CD14-positive monocyte (primary cell): Measurements from ENCODE around the gene HDGF. TPM values are rescaled to one million over a fixed set of nuclear protein-coding genes. Genes with fewer than 3 reads are reported as not detected.
A peak's percentile ranks its signal among the peaks of the same experiment; 100 is the strongest.

Experiments
- DNase-seq, 3 donors: peaks; one replicate each; pipeline ENCODE4 v3.0.0-alpha.2; 2011 to 2022
- H2AFZ ChIP-seq: 2 replicates; pipeline ENCODE4 v1.6.0; 2012; ENCODE audit warnings: mild to moderate bottlenecking, low read depth, low read length, inconsistent platforms; ENCODE audit not compliant: insufficient read depth, poor library complexity, severe bottlenecking
- H3K27ac ChIP-seq, 2 donors: 1 replicate in 1 of 2; 2 replicates in 1 of 2; pipeline ENCODE4 v1.5.1; 2012 to 2013; ENCODE audit warnings: low read length in 2 of 2, control low read depth in 1 of 2, inconsistent platforms in 1 of 2, low read depth in 1 of 2, mild to moderate bottlenecking in 1 of 2
- H3K27me3 ChIP-seq, 2 donors: one replicate each; pipeline versions ENCODE4 v1.6.0 to v1.6.1; 2011 to 2013; ENCODE audit warnings: low read length in 2 of 2; ENCODE audit not compliant: control insufficient read depth in 2 of 2, insufficient read depth in 2 of 2
- H3K36me3 ChIP-seq, 2 donors: replicated peaks in 1 of 2; 1 replicate in 1 of 2; 2 replicates in 1 of 2; pipeline versions ENCODE4 v1.5.1 to v1.6.1; 2012 to 2013; ENCODE audit warnings: low read length in 2 of 2, control low read depth in 1 of 2, inconsistent platforms in 1 of 2, mild to moderate bottlenecking in 1 of 2; ENCODE audit not compliant: insufficient read depth in 2 of 2, control insufficient read depth in 1 of 2
- H3K4me1 ChIP-seq, 2 donors: 1 replicate in 1 of 2; 2 replicates in 1 of 2; pipeline versions ENCODE4 v1.5.1 to v1.6.1; 2012 to 2013; ENCODE audit warnings: low read length in 2 of 2, control low read depth in 1 of 2, inconsistent platforms in 1 of 2, mild to moderate bottlenecking in 1 of 2, moderate library complexity in 1 of 2; ENCODE audit not compliant: insufficient read depth in 2 of 2, control insufficient read depth in 1 of 2
- H3K4me2 ChIP-seq: replicated peaks from 2 replicates; pipeline ENCODE3; 2012; ENCODE audit warnings: low read length, moderate library complexity, mild to moderate bottlenecking; ENCODE audit not compliant: poor library complexity, severe bottlenecking; ENCODE audit errors: extremely low read depth
- H3K4me3 ChIP-seq, 3 experiments: fragments of 200-600 bp in 1 of 3; sonication (generic) in 1 of 3; replicated peaks in 1 of 3; 1 replicate in 2 of 3; 2 replicates in 1 of 3; pipeline ENCODE4 v1.5.1; 2011 to 2013; ENCODE audit warnings: low read length in 3 of 3, mild to moderate bottlenecking in 3 of 3, control low read depth in 2 of 3, low read depth in 2 of 3, inconsistent platforms in 1 of 3, moderate library complexity in 1 of 3
- H3K79me2 ChIP-seq: 2 replicates; pipeline ENCODE4 v1.6.0; 2012; ENCODE audit warnings: mild to moderate bottlenecking, control low read depth, inconsistent platforms, low read length, moderate library complexity; ENCODE audit not compliant: insufficient read depth
- H3K9ac ChIP-seq: 2 replicates; pipeline ENCODE4 v1.6.0; 2017; ENCODE audit warnings: low read length, mild to moderate bottlenecking; ENCODE audit not compliant: insufficient read depth, poor library complexity, severe bottlenecking
- H3K9me3 ChIP-seq, 2 donors: replicated peaks in 1 of 2; 1 replicate in 1 of 2; 2 replicates in 1 of 2; pipeline versions ENCODE4 v1.5.1 to v1.6.1; 2012 to 2013; ENCODE audit warnings: low read length in 2 of 2, control low read depth in 1 of 2; ENCODE audit not compliant: control insufficient read depth in 1 of 2, insufficient read depth in 1 of 2
- H4K20me1 ChIP-seq: 2 replicates; pipeline ENCODE4 v1.6.0; 2012; ENCODE audit warnings: mild to moderate bottlenecking, low read length, control low read depth, moderate library complexity; ENCODE audit not compliant: insufficient read depth
- H3K27ac Mint-ChIP-seq, 7 donors: one replicate each; pipeline ENCODE4 v1.8.0; 2020; ENCODE audit warnings: mild to moderate bottlenecking in 7 of 7, mixed read lengths in 7 of 7, moderate library complexity in 6 of 7, inconsistent platforms in 2 of 7
- H3K27me3 Mint-ChIP-seq, 3 donors: one replicate each; pipeline ENCODE4 v1.8.0; 2021 to 2022; ENCODE audit warnings: low read depth in 3 of 3, mild to moderate bottlenecking in 3 of 3, mixed read lengths in 3 of 3, moderate library complexity in 3 of 3, inconsistent platforms in 1 of 3
- H3K36me3 Mint-ChIP-seq, 2 donors: one replicate each; pipeline ENCODE4 v1.8.0; 2020; ENCODE audit warnings: mixed read lengths in 2 of 2, inconsistent platforms in 1 of 2, mild to moderate bottlenecking in 1 of 2
- H3K4me1 Mint-ChIP-seq: one replicate; pipeline ENCODE4 v1.8.0; 2020; ENCODE audit warnings: mild to moderate bottlenecking, mixed read lengths
- H3K4me3 Mint-ChIP-seq, 2 donors: one replicate each; pipeline ENCODE4 v1.8.0; 2020; ENCODE audit warnings: mild to moderate bottlenecking in 2 of 2, mixed read lengths in 2 of 2, moderate library complexity in 1 of 2
- H3K9me3 Mint-ChIP-seq, 7 donors: one replicate each; pipeline ENCODE4 v1.8.0; 2020 to 2022; ENCODE audit warnings: mixed read lengths in 7 of 7, mild to moderate bottlenecking in 6 of 7, moderate library complexity in 6 of 7, inconsistent platforms in 2 of 7
- WGBS: methylation state at CpG from one replicate; pipeline ENCODE4 v1.1.5; 2013; ENCODE audit warnings: missing lambda C conversion rate; ENCODE audit not compliant: insufficient coverage; 5-methylcytosine and 5-hydroxymethylcytosine counted together
- intact Hi-C, 2 donors: fragments of 100-400 bp; cut with micrococcal nuclease; formaldehyde crosslinking; loops; one replicate each; pipeline versions ENCODE4 v1.15.0 to v1.15.1; 2023
- polyA plus RNA-seq, 3 donors: library from polyadenylated mRNA; depleted of rRNA in 1 of 3; unstranded in 2 of 3; stranded (reverse) in 1 of 3; fragments of 300-500 nt in 2 of 3; fragments of >200 nt in 1 of 3; fragmentation: Illumina TruSeq in 2 of 3; gene quantifications; 1 replicate in 2 of 3; 2 replicates in 1 of 3; pipeline ENCODE4 v1.2.3, GENCODE V29; 2012 to 2021
- TF ChIP-seq, protein P1 (sequence below): fragments of 200-600 bp; IDR thresholded peaks from one replicate; pipeline ENCODE4 v1.8.0; 2022; ENCODE audit warnings: antibody characterized with exemption, mild to moderate bottlenecking

The HDGF gene
- polyA plus RNA-seq, 3 donors = 23.9 to 92.4 (median 49.9) TPM

DNA sequence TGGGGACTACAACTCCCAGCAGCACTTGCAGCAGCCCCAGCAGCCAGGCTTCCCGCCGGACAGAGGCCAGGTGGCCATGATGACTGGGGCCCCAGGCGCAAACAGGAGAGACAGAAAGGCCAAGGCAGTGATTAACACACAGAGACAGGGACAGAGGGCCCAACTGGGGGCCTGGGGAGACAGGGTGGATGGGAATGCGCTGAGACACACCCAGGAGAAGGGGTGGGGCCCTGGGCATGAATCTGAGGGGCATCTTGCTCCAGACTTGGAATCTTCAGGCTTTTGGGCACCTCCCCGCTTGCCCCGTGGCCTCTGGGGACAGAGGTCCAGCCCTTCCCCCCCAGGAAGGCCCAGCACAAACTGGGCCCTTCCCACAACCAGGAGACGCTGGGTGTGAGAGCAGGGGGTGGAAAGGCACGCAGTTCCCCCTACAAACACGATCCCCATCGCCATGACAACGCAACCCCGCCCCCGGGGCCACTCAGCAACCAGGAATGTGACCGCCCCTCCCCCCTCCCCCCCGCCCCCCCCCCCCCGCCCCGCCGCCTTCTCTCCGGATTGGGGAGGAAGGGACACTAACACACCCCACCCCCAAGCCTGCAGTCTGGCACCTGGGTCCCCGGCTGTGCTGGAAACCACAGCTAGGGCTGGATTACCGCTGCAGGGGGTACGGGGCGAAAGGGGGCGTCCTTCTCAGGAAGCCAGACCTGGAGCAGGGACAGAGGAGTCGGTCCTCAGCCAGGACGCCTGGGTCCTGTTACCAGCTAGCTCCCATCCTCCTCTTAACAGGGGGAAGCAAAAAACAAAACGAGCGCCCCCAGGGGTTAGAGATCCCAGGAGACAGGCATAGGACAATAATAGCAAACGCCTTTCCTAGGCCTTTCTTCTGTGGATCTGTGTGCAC lies 4.5 kb downstream of the HDGF start:
- peaks cover 28 to 38% of the 10 kb centered on the region in 2 donors for H3K36me3 Mint-ChIP-seq
- intact Hi-C loops = loop anchor here in 1 of 2 donors (5.0 kb wide), 1 partner anchor 245 kb away; the partner anchor contains the start of gene MEF2D
- WGBS = 19% methylated on average over 5 of the region's 29 CpGs
- peak; percentile 62 to 76 (median 64) for DNase-seq
- Histone ChIP-seq H2AFZ (no peak overlapping the region), H3K27me3 (no peaks in the 10 kb centered on the region), H3K36me3 (peaks cover 28 to 34% of the 10 kb centered on the region in 2 donors), H3K9me3 (no peaks in the 10 kb centered on the region), H3K9ac (peak overlapping the region; percentile 80), H3K4me2 (peak overlapping the region; percentile 91), H3K4me3 (peak overlapping the region; percentile 14 to 84 (median 34)), H4K20me1 (peaks cover 45% of the 10 kb centered on the region), H3K27ac (peak overlapping the region; percentile 89 to 91), H3K4me1 (peaks cover 52 to 62% of the 10 kb centered on the region in 2 donors), H3K79me2 (peaks cover 84% of the 10 kb centered on the region)
- TF ChIP-seq, protein P1, sequence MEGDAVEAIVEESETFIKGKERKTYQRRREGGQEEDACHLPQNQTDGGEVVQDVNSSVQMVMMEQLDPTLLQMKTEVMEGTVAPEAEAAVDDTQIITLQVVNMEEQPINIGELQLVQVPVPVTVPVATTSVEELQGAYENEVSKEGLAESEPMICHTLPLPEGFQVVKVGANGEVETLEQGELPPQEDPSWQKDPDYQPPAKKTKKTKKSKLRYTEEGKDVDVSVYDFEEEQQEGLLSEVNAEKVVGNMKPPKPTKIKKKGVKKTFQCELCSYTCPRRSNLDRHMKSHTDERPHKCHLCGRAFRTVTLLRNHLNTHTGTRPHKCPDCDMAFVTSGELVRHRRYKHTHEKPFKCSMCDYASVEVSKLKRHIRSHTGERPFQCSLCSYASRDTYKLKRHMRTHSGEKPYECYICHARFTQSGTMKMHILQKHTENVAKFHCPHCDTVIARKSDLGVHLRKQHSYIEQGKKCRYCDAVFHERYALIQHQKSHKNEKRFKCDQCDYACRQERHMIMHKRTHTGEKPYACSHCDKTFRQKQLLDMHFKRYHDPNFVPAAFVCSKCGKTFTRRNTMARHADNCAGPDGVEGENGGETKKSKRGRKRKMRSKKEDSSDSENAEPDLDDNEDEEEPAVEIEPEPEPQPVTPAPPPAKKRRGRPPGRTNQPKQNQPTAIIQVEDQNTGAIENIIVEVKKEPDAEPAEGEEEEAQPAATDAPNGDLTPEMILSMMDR = no peak
- H3K27me3 Mint-ChIP-seq = peaks cover 0 to 3% (median 2%) of the 10 kb centered on the region in 3 donors
- peaks cover 0 to under 1% (median 0%) of the 10 kb centered on the region in 7 donors for H3K9me3 Mint-ChIP-seq
- H3K27ac Mint-ChIP-seq = peak overlapping the region; percentile 91 to 98 (median 95)
- peak overlapping the region; percentile 78 to 97 for H3K4me3 Mint-ChIP-seq
- H3K4me1 Mint-ChIP-seq = peaks cover 57% of the 10 kb centered on the region

DNA sequence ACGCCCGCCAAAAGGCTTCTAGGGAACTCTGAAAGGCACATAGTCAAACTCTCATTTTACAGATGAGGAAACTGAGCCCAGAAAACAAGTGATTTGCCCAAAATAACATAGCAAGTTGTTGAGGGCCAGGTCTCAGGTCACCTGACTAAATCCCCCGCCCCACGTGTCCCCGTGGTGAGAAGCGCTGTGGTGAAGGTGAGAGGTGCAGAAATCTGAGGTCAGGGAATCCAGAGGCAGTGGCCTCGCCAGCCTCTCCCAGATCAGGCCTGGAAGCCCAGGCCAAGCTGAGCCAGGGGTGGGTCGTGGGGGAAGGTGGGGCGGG lies 5.1 kb downstream of the HDGF start:
- no peaks in the 10 kb centered on the region for H3K27me3 ChIP-seq
- peaks cover 0 to 2% (median 0%) of the 10 kb centered on the region in 7 donors for H3K9me3 Mint-ChIP-seq
- peak overlapping the region in 1 of 2 donors; percentile 90 for H3K4me3 Mint-ChIP-seq
- H3K4me1 ChIP-seq = peaks cover 57 to 68% of the 10 kb centered on the region in 2 donors
- peak overlapping the region; percentile 91 to 96 (median 95) for H3K27ac Mint-ChIP-seq
- peaks cover 79% of the 10 kb centered on the region for H3K79me2 ChIP-seq
- H3K4me3 ChIP-seq = peak overlapping the region in 1 of 3 experiments; percentile 84
- H3K4me2 ChIP-seq = peak overlapping the region; percentile 91
- peak overlapping the region; percentile 62 for H3K9ac ChIP-seq
- DNase-seq = no peak
- peak overlapping the region; percentile 81 to 89 for H3K27ac ChIP-seq
- intact Hi-C loops = loop anchor here in 1 of 2 donors (5.0 kb wide), 1 partner anchor 244 kb away; the partner anchor contains the start of gene MEF2D
- H3K36me3 Mint-ChIP-seq = peaks cover 28 to 41% of the 10 kb centered on the region in 2 donors
- no peak overlapping the region for H2AFZ ChIP-seq
- WGBS = 60% methylated on average over 1 of the region's 9 CpGs
- peaks cover 30 to 35% of the 10 kb centered on the region in 2 donors for H3K36me3 ChIP-seq
- H3K4me1 Mint-ChIP-seq = peaks cover 62% of the 10 kb centered on the region
- peaks cover 45% of the 10 kb centered on the region for H4K20me1 ChIP-seq
- no peaks in the 10 kb centered on the region for H3K9me3 ChIP-seq
- TF ChIP-seq, protein P1 = no peak
- peaks cover 0 to 3% (median 2%) of the 10 kb centered on the region in 3 donors for H3K27me3 Mint-ChIP-seq
